Subcutaneous adipose tissue (tissue), 4 donors: ENCODE results near the gene TMEM63A. TPM values are rescaled to one million over a fixed set of nuclear protein-coding genes. Genes with fewer than 3 reads are reported as not detected.

Source experiments
- total RNA-seq, 4 donors: library from RNA; depleted of rRNA; stranded (reverse); fragments of >200 nt; gene quantifications; one replicate each; pipeline ENCODE4 v1.1.0, GENCODE V29; 2016
- TF ChIP-seq, protein P1 (sequence below): fragments of 450-650 bp; IDR thresholded peaks from one replicate; pipeline ENCODE4 v1.5.1; 2016; ENCODE audit warnings: low read depth, mild to moderate bottlenecking, control low read depth, antibody characterized with exemption, moderate library complexity

Gene TMEM63A
- total RNA-seq, 4 donors from 2014 or later, result 65.5 to 115 (median 68.3) TPM

DNA sequence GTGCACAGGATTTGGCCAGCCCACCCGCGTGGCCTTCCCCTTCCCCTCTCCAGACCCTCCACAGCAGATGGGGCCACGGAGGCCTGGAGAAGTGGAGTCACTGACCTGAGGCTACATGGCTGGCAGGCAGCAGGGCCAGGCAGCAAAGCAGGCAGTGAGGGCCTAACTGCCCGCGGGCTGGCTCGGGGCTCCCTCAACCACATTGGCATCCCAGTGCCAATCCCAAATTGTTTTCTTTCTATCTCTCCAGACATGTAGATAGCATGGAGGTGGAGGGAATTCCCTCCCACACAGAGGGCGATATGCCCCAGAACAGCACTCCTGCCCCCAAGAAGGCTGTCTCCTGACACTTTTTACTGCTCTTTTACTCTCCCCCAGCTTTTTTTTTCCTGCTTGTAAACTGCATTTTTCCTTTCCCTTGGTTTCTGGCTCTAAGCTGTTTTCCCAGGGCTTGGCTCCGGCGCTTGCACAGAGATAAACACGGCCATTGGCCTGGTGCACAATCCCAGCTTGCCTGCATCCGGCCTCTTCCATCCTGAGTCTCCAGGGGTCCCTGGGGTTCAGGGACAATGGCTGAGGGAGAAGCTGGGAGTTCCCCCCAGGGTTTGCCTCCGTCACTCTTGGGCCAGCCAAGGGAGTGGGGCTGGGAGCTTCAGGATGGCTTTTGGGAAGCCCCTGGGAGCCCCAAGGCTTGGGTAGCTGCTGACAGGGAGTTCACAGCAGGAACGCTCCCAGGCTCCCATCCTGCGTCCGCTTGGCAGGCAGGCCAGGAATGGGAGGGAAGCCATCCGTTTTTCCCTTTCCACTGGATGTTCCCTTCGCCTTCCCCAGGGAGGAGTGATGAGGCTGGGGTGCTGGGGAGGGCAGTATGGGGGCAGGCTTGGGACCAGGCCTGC, 65.3 kb downstream of the TMEM63A start:
- TF ChIP-seq, protein P1, sequence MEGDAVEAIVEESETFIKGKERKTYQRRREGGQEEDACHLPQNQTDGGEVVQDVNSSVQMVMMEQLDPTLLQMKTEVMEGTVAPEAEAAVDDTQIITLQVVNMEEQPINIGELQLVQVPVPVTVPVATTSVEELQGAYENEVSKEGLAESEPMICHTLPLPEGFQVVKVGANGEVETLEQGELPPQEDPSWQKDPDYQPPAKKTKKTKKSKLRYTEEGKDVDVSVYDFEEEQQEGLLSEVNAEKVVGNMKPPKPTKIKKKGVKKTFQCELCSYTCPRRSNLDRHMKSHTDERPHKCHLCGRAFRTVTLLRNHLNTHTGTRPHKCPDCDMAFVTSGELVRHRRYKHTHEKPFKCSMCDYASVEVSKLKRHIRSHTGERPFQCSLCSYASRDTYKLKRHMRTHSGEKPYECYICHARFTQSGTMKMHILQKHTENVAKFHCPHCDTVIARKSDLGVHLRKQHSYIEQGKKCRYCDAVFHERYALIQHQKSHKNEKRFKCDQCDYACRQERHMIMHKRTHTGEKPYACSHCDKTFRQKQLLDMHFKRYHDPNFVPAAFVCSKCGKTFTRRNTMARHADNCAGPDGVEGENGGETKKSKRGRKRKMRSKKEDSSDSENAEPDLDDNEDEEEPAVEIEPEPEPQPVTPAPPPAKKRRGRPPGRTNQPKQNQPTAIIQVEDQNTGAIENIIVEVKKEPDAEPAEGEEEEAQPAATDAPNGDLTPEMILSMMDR, result no peak

DNA sequence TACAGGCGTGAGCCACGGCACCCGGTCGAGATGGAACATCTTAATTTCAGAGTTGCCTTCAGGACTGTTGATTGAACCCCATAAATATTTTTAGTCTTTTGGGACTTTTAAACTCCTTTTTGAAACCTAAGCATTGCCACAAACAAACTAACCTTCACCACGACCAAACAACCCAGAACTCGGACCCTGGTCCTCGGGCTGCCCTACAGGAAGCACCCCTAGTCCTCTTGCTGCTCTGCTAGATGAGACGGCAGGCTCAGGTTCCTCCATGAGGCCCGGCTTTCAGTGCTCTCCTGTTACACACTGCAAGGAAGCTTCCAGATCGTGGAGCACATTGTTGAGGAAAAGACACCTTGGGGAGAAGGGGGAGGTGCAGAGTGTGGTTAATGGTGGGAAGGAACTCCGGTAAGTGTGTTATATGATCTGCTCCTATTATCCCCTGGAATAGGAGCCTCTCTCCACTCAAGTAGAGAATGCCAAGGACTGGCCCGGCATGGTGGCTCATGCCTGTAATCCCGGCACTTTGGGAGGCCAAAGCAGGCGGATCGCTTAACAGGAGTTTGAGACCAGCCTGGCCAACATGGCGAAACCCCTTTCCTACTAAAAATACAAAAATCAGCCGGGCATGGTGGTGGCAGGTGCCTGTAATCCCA, 66.5 kb downstream of the TMEM63A start:
- TF ChIP-seq, protein P1, result no peak

DNA sequence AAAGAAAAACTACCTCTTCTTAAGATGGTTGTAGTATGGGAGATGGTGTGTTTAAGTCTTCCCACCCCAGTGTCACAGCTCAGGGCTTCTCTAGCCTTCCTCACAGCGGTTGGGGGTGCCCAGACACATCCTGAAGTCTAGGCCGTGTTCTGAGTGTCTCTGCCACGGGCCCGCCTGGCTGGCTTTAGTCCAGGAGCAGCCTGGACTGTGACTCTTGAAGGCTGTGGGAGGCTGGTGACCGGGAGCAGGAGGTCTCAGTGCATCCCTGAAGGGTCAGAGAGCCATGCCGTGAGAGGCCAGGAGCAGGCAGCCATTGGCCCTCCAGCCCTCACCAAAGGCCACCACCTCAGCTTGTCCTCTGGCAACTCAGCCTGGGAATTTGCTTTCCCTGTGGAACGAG, 67.8 kb downstream of the TMEM63A start:
- TF ChIP-seq, protein P1, result no peak

DNA sequence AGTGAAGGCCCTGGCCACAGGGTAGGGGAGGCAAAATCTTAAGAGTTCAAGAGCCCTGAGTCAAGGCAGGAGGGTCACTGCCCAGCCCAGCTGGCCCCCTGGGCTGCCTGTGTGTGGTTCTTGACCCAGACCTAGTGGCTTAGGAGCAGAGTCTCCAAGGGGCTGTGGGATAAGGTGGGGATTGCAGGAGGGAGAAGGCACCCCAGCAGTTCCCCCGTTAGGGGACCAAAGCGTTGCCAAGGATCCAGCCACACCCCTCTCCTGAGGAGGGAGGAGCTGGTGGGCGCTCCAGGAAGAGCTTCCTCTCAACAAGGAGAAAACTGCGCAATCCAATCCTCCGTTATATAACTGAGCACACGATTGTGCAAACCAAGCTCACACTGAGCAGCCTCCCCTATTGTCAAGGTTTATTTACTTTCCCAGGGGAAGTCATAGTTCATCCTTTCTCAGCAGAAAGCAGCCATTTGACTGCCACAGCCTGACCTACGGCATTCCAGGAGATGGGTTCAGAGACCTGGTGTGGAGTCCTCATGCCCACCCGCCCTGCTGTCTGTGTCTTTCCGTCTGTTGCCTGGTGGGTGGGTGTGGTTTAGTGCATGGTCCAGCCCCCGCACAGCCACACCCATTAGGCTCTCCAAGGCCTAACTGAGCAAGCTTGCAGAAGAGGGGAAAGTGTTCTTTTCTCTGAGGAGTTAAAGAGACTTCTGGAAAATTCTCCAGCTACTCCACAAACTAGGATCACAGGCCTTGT, 68.8 kb downstream of the TMEM63A start:
- TF ChIP-seq, protein P1, result no peak

DNA sequence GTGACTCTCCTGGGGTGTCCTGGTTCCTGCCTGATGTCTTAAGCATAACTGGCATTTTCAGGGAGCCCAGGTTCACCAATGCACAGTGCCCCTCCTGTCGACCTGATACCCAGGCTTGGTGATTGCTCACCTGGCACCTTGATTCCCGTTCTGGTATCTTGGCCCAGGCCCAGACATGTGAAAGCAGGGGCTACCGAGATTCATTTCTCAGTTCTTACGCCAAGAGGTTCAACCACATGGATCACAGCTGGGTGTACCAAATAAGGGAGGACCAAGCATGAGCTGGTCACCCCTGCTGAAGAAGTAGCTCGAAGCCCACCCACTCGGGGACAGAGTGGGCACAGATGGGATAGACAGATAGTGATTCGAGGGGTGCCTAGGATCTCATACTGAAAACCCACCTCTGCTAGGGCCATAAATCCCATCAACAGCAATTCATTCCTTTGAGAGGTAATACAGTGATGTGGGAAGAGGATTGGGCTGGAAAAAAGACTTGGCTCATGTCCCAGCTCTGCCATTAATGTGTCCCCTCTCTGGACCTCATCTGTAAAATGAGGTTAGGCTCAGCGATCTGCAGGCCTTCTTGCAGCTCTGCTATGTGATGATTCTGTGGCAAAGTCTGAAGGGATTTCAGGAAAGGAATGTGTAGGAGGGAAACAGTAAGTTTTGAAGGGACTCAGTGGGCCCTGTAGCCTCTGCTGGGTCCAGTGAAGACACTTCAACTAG, 69.5 kb downstream of the TMEM63A start:
- TF ChIP-seq, protein P1, result no peak

DNA sequence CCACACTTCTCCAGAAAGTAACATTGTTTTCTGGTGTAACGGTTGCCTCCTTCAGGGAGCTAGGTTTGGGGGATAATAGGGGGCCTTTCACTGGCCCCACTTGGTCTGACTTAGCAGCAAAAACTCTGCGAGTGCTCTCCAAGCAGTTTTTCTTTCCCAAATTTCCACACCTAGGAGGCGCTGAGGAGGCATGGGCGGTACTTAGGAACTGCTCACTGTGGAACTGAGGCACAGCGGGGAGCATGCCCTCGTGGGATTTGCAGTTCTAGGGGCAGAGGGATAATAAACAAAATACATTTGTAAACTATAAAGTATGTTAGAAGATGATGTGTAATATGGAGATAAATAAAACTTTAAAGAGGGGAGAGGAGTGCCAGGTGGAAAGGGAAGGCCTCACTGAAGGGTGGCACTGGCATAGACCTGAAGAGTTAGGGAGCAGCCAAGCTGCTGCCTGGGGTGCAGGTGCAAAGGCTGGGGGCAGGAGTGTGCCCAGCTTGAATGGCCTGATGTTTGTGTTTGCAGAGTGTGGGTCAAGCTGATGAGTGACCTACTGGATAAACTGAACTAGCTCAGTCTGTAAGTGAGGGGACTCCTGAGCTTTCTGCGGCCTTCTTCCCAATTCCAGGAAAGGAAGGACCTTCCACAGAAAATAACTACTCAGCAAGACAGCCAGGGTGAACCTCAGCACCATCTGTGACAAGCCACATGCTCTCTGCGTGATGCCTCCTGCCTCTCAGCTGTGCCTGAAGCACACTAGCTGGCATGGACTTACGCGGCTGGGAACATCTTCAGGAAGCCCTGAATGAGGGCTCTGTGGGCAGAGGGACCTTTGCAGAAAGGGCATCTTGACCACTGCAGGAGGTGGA, 70.3 kb downstream of the TMEM63A start:
- TF ChIP-seq, protein P1, result no peak
